Measurements from ENCODE around the gene CHEK1.
"Not testable (repeated sequence)": the region's sequence is repeated elsewhere in the genome, so short reads cannot be mapped to it uniquely, and the experiment has no call there.

CHEK1 gene

DNA sequence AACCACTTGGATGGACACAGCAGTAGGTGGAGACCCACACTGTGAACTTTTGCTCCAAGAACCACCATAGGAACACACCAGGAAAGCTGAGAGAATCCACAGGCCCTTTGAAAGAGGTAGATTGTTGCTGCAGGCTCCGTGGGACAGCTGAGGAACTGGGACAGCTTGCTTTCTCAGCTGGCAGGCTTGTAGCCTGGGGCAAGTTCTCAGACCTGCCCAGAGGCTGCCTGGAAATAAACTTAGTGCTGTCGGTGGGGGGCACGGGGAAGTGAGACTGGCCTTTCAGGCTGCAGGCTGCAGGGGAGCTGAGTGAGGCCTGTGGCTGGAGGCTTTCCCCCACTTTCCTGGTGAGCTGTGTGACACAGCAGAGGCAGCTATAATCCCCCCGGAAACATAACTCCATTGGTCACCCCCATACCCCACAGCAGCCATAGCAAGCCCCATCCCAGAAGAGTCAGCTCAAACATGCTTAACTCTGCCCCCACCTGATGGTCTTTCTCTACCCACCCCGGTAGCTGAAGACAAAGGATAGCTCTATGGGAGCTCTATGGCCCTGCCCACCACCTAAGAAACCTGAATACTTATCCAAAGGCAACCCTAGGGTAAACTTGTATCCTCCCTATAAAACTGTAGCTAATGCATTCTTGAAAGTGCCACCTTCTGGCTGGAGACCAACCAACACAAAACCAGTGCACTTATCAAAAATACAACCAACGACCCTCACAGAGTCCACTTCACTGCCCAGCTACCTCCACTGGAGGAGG, 77.1 kb downstream of the CHEK1 start:
- no peak for DNase-seq

DNA sequence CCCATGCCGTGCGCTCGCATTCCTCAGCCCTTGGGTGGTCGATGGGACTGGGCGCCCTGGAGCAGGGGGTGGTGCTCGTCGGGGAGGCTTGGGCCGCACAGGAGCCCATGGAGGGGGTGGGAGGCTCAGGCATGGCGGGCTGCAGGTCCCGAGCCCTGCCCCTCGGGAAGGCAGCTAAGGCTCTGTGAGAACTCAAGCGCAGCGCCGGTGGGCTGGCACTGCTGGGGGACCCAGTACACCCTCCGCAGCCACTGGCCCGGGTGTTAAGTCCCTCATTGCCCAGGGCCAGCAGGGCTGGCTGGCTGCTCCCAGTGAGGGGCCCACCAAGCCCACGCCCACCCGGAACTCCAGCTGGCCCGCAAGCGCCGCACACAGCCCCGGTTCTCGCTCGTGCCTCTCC, 79.7 kb downstream of the CHEK1 start:
- DNase-seq, result not testable (repeated sequence)

GRCh38 chr11:125720781-125721180, 95.8 kb downstream of the CHEK1 start:
- no peak for DNase-seq

GRCh38 chr11:125724125-125724524, 99.2 kb downstream of the CHEK1 start:
- no peak for DNase-seq
